GM19438 (cell line): Measurements from ENCODE around the gene DTNA.

Source experiments
- ATAC-seq: cut with Tn5 transposase; IDR thresholded peaks from one replicate; pipeline ENCODE4 v1.9.1; 2021; ENCODE audit warnings: low read depth; ENCODE audit not compliant: unreplicated experiment

Gene DTNA

GRCh38 chr18:34760444-34760843 is 50.3 kb downstream of the DTNA start:
- no peak for ATAC-seq

GRCh38 chr18:34764451-34764850 is 54.4 kb downstream of the DTNA start:
- no peak for ATAC-seq

- no peak for ATAC-seq
These were observed 57.5 kb downstream of the DTNA start for GRCh38 chr18:34767601-34768027.

GRCh38 chr18:34771958-34772357 is 61.9 kb downstream of the DTNA start:
- ATAC-seq: no peak

- ATAC-seq: no peak
These were observed 62.8 kb downstream of the DTNA start for GRCh38 chr18:34772887-34773286.

- ATAC-seq: no peak
These were observed 63.3 kb downstream of the DTNA start for GRCh38 chr18:34773378-34773777.

- ATAC-seq: no peak
These were observed 64.1 kb downstream of the DTNA start for GRCh38 chr18:34773961-34774766.

GRCh38 chr18:34775461-34775860 is 65.4 kb downstream of the DTNA start:
- ATAC-seq: no peak

- no peak for ATAC-seq
These were observed 69.0 kb downstream of the DTNA start for GRCh38 chr18:34779112-34779511.

GRCh38 chr18:34780856-34781255 is 70.8 kb downstream of the DTNA start:
- no peak for ATAC-seq

- no peak for ATAC-seq
These were observed 73.4 kb downstream of the DTNA start for GRCh38 chr18:34783501-34783900.

GRCh38 chr18:34786162-34786741 is 76.2 kb downstream of the DTNA start:
- ATAC-seq: no peak

GRCh38 chr18:34787931-34788532 is 77.9 kb downstream of the DTNA start:
- ATAC-seq: peak; percentile 67

- ATAC-seq: no peak
These were observed 79.8 kb downstream of the DTNA start for GRCh38 chr18:34789768-34790344.

- no peak for ATAC-seq
These were observed 84.2 kb downstream of the DTNA start for GRCh38 chr18:34794348-34794747.

- ATAC-seq: no peak
These were observed 85.1 kb downstream of the DTNA start for GRCh38 chr18:34795070-34795732.

GRCh38 chr18:34796035-34796657 is 86.0 kb downstream of the DTNA start:
- ATAC-seq: no peak

GRCh38 chr18:34799291-34799690 is 89.2 kb downstream of the DTNA start:
- no peak for ATAC-seq

GRCh38 chr18:34800381-34800780 is 90.3 kb downstream of the DTNA start:
- ATAC-seq: no peak

GRCh38 chr18:34801774-34802173 is 91.7 kb downstream of the DTNA start:
- no peak for ATAC-seq
